COLO829 (cell line): ENCODE results near the gene HMGXB3.

ENCODE experiments used
- DNase-seq: peaks from one replicate; pipeline ENCODE4 v3.0.0; 2012; ENCODE audit warnings: low spot score

HMGXB3 gene

GRCh38 chr5:150000256-150000989, at the start of gene HMGXB3, which contains the start of gene TIGD6:
HMGXB3 (plus strand) TSS chr5:150000739; CDS start chr5:150004853, 4,114 bp downstream.
TIGD6 (minus strand) TSS chr5:150000654; CDS start chr5:149996348, 4,306 bp downstream.
- DNase-seq: peak; percentile 82

DNA sequence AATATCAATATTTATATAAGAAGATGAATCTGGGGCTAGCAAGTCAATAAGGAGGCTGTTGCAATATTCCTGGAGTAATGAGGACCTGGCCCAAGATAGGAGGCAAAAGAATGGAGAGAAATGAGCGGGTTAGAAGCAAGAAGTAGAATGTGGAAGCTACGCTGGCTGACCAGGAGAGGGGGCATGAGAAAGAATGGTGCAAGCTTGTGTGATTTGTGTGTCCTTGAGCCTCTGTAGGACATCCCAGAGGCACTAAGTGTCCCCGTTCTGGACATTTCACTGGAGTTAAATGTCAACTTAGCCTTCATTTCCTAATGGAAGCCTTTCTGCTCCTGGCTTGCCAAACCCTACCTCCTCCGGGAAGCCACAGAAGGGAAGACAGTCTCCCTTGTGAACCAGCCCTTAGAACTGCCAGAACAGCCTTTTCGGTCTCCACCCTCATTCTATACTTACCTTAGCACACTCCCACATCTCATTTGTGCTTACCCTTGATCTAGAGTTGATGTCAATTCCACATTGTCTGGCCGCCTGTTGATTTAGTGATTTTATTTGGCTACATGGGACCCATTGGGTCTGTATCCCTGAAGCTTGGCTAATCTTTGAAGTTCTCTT, 49.3 kb upstream of the HMGXB3 start:
- no peak for DNase-seq

GRCh38 chr5:149953436-149954121, 47.0 kb upstream of the HMGXB3 start:
- no peak for DNase-seq

- DNase-seq: no peak
Measured at GRCh38 chr5:149954798-149955197, 45.7 kb upstream of the HMGXB3 start.

DNA sequence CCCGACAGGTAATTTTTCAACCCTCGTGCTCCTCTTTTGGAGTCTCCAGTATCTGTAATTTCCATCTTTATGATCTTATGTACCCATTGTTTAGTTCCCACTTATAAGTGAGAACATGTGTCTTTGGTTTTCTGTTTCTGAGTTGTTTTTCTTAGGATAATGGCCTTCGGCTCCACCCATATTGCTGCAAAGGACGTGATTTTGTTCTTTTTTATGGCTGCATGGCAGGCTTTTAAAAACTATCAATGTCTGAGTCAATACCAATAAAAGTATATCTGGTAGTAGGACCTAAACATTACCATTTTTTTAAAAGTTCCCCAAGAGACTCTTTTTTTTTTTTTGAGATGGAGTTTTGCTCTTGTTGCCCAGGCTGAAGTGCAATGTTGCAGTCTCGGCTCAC, 43.9 kb upstream of the HMGXB3 start:
- DNase-seq: no peak

DNA sequence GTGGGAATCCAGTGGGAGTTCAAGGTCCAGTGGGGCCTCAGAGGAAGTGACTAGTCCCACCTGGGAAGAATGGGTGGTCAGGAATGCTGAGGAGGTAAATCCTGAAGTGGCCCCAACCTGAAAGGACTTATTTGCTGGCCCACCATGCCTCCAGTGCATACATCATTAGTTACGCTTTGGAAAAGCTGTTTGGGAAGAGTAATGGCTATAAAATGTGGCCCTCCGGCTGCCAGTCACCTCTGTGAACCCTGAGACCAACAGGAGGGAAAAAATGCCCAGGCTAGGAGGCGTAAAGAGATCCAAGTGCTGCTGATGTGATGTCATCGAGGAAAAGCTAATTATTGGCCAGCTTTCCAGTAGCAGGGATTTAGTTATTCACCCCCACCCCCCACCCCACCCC, 42.7 kb upstream of the HMGXB3 start:
- DNase-seq: no peak

- no peak for DNase-seq
Measured at GRCh38 chr5:149959406-149960236, 40.9 kb upstream of the HMGXB3 start.

DNA sequence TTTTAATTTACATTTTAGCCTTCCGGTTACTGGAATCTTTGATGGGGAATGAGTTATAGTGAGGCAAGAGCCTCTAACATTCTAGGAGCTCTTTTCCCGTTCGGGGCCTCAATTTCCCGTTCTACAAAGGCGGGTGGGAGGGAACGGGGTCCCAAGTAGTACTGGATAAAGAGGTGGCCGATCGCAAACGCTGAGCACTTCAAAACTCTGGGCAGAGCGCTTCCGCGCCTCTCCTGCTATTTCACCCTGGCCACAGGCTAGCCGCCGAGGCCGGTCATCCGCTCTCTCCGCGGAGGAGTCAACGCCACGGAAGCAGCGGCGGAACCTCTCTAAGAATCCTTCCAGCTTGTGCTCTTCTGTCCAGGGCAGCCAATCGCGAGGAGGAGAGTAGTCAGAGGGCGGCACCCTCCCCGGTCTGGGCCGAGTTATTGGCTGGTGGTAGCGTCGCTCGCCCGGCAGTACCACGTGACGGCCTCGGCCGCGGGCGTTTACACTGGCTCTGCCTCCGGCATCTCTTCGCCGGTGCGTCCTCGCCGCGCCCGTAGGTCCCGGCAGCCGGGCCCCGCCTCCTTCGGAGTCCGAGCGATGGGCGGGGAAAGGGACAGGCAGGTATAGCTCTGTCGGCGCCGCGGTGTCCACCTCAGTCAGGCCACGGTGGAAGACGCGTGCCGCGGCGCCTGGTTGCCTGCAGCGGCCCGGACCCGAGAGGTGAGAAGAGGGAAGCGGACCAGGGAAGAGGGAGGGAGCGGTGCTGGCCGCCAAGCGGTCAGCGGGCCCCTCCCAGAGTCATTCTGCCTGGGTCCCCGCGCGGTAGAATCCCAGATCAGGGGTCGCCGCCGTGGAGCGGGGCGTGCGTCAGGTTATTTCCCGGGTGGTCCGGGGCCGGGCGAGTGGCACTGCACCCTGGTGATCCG, 40.0 kb upstream of the HMGXB3 start, which contains the start of gene SLC26A2:
Gene SLC26A2 (plus strand): TSS at position 487 of the 914 bp plus-strand sequence. CDS start 16,895 bp downstream, outside the sequence.
- DNase-seq: peak; percentile 79

DNA sequence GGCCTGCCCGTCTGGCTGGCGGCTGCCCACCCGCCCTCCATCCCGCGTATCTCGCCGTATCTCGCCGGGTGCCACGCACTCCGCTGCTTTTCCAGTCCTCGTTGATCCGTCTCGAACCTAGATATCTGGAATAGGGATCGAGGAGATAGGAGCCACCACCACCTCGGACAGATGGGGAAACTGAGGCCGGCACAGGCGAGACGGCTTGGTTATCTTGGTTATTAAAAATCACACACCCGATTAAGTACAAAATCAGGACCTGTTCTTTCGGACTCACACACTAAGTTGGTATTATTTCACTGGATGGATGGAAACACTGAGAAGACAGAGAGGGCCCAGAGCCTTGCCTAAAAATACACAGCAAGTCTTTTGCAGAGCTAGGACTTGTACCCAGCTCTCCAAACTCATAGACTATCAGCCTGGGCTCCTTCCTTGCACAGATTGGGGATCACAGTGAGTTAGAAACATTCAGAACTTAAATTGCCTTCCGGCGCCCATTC, 39.3 kb upstream of the HMGXB3 start:
- no peak for DNase-seq

- peak; percentile 53 for DNase-seq
Measured at GRCh38 chr5:149961957-149962409, 38.6 kb upstream of the HMGXB3 start.

- DNase-seq: no peak
Measured at GRCh38 chr5:149962601-149963300, 37.8 kb upstream of the HMGXB3 start.

DNA sequence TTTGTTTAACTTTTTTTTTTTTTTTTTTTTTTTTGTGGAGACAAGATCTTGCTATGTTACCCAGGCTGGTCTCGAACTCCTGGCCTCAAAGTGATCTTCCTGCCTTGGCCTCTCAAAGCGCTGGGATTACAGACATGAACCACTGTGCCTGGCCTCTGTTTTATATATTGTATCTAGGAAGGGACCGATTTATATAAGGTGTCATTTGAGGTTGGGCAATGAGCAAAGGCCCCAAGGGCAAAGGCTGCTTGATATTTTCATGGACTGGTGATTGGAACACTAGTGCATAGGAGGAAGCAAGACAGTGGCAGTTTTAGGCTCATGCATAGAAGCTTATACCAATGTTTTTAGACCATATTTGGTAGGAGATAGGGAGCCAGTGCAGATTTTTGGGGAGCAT, 36.8 kb upstream of the HMGXB3 start:
- DNase-seq: no peak

DNA sequence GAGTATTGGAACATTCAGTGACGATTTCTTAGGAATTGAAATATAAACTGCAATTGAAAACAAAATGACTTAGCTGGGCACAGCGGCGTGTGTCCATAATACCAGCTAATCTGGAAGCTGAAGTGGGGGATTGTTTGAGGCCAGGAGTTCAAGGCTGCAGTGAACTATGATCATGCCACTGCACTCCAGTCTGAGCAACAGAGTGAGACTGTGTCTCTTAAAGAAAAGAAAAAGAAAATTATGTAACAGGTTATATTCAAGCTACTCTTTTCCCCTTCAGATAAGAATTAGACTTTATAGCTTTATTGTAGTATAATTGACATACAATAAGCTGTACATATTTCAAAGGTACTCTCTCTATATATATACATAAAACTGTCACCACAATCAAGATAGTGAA, 33.6 kb upstream of the HMGXB3 start:
- DNase-seq: no peak

DNA sequence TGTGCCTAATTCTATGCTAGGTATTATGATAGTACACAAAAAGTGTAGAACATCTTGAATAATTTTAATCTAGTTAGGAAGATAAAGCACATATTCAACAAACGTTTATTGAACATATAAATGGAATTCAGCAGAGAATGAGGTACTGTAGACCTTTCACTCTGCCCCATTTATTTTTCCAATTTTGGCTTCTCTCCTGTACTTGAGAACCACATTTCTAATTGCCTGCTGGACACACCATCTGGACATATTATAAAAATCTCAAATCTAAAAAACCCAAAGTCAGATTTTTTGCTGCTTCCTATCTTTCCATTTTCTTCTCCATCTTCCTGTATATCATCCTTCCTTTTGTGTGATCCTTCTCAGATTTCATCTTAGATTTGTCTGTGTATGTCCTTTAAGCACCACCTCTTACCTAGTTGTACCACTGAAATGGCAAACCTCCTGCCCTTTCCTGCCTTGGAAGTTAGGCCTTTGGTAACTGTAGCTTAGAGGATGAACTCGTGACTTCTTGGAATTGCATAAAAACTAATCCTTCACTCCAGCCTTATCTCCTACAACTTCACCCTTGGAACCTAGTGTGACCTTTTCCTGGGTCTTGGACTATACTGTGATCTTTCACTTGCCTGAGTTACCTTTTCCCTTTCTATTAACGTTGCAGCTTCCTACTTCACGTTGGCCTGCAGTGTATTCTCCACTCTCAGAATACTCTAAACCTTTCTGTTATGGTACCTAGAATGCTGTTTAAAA, 31.2 kb upstream of the HMGXB3 start:
- DNase-seq: no peak

- DNase-seq: no peak
Measured at GRCh38 chr5:149975409-149975808, 25.1 kb upstream of the HMGXB3 start.

DNA sequence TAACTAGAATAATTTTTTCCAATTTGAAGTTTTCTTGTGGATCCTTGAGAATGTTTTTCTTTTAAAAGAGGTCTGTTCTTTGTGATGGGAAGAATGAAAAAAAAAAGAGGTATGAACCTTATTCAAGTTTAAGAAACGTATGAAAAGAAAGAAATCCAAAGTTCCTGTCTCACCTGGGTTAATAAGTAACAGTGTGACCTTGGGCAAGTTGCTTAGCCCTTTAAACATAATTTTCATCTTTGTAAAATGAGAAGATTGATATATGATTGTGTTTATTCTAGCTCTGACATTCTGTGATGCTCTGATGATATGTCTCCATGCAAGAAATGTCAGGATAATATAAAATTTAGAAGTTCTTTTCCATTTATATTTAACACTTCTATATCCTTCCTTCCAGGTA, 20.6 kb upstream of the HMGXB3 start:
- no peak for DNase-seq

DNA sequence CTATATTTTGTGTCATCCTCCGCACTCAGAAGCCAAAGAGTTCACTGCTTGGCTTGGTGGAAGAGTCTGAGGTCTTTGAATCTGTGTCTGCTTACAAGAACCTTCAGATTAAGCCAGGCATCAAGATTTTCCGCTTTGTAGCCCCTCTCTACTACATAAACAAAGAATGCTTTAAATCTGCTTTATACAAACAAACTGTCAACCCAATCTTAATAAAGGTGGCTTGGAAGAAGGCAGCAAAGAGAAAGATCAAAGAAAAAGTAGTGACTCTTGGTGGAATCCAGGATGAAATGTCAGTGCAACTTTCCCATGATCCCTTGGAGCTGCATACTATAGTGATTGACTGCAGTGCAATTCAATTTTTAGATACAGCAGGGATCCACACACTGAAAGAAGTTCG, 19.3 kb upstream of the HMGXB3 start:
- DNase-seq: no peak

DNA sequence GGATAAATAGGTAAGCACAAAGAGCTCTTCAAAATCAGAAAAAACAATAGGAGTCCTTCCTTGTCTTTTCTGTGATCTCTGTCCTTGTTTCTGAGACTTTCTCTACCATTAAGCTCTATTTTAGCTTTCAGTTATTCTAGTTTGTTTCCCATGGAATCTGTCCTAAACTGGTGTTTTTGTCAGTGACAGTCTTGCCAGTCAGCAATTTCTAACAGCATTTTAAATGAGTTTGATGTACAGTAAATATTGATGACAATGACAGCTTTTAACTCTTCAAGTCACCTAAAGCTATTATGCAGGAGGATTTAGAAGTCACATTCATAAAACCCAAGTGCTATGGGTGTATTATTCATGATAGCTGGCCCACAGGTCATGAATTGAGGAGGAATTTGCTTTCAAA, 18.0 kb upstream of the HMGXB3 start:
- DNase-seq: no peak

- no peak for DNase-seq
Measured at GRCh38 chr5:149988126-149988525, 12.4 kb upstream of the HMGXB3 start.
